HG02763 (cell line): ENCODE data around the gene HLCS.

ENCODE experiments used
- ATAC-seq: cut with Tn5 transposase; IDR thresholded peaks from one replicate; pipeline ENCODE4 v1.9.1; 2021; ENCODE audit warnings: mild to moderate bottlenecking, moderate library complexity; ENCODE audit not compliant: unreplicated experiment

Gene HLCS

DNA sequence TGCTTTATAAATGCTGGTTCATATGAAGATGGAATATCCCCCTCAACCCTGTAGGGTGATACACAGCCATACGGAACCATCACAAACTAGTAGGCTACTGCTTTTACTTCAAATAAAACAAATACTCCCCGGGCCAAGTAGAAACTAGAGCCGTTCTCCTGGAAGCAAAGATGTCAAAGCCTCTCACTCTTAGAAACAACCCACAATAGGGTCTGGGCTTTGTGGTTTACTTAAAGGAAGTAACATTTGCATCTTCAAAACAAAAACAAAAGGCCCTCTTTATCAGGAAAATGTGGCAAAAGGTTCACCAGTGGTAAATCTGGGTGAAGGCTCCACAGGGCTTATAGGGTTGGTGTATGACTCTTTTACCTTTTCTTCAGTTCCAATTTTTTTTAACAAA is 49.8 kb downstream of the HLCS start:
- ATAC-seq = no peak

DNA sequence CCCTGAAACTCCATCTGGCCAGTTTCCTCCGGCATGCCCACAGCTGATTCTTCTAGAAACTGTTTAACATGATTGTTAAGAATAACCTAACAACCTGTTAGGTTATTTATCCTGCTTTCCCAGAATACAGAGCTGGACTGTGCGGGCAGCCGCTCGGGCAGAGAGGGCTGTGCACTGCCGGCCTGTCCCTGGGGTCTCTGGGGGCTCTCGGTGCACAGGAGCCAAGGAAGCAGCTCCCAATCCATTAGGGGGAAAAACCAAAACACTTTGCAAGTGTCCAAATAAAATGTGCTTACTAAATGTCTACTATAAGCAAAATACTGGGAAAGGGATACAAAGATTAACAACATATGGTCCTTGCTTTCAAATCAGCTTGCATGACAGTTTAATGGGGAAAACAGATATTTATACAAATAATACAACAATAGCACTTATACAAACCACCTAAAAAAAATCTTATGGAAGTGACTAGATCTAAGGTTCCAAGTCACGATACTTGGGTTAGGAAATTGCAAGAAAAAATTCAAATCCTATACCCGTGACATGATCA is 50.7 kb downstream of the HLCS start:
- no peak for ATAC-seq

GRCh38 chr21:36915014-36915695 is 51.3 kb downstream of the HLCS start:
- no peak for ATAC-seq

- no peak for ATAC-seq
Measured at GRCh38 chr21:36914244-36915013, 52.0 kb downstream of the HLCS start.

- no peak for ATAC-seq
Measured at GRCh38 chr21:36913247-36914169, 53.0 kb downstream of the HLCS start.

DNA sequence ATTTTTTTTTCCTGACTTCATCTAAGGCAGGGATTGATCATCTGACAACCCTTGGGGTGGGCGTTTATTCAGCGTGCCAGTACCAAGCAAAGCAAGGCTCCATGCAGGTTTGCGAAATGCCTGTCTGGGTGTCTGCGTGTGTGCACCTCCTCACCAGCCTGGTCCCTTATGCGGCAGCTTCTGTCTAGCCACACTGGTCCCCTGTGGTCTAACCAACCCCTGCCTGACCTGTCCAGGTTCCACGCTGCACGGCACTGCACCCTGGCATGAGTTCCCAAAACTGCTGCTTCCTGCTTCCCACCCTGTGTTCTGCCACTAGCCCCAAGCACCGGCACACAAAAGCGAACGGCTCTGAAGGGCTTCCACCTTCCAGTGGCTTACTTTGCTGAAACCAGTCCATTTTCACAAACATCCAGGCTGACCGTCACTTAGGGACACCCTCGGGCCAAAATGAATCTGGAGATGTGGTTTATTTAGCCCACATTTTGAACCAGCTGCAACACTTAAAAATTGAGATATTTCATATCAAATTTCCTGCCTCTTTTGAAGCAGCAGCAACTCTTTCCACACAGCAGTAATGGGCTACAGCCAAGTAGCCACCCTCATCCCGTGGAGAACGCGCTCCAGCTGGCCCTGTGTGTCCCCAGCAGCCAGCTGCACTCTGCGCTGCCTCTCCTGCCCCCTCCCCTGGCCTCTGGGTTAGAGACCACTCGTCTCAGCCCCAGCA is 55.7 kb downstream of the HLCS start:
- ATAC-seq = no peak

GRCh38 chr21:36909901-36910561 is 56.4 kb downstream of the HLCS start:
- no peak for ATAC-seq

GRCh38 chr21:36909423-36909822 is 57.0 kb downstream of the HLCS start:
- no peak for ATAC-seq

DNA sequence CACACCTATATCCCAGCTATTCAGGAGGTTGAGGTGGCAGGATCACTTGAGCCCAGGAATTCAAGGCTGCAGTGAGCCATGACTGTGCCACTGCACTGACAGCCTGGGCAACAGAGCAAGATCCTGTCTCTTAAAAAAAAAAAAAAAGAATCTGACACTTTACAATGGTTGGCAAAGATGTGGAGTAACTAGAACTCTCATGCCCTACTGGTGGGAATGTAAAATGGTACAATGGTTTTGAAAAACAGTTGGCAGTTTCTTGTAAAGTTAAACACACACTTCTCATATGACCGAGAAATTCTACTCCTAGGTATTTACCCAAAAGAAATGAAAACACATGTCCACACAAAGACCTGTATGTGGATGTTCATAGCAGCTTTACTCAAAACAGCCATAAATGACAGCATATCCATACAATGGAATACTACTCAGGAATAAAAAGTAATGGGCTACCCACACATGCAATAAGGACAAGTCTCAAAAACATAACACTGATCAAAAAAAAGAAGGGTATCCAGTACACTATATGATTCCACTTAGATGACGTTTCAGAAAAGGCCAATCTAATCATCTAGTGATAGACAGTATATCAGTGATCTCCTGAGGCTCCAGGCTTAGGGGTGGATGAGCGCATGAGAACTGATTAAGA is 58.1 kb downstream of the HLCS start:
- ATAC-seq = no peak

GRCh38 chr21:36904093-36904666 is 62.3 kb downstream of the HLCS start:
- no peak for ATAC-seq

DNA sequence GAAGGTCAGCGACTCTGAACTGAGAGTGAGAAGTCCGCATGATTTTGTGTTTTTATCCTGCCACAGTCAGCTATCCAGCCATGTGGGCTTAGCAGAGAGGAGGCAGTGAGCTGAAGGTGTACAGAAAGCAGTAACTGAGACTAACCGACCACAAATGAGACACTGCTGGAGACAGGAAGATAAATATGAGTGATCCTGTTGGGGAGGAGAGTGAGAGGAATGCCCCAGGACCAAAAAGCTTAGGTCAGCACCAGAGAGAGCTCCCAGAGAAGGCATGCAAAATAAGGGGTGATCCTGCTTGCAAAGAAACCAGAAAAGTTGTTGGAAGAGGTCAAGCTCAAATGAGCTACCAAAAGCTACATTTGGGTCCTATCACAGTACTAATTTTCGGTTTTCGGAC is 63.7 kb downstream of the HLCS start:
- ATAC-seq = no peak

- ATAC-seq = no peak
Measured at GRCh38 chr21:36902331-36902730, 64.1 kb downstream of the HLCS start.

DNA sequence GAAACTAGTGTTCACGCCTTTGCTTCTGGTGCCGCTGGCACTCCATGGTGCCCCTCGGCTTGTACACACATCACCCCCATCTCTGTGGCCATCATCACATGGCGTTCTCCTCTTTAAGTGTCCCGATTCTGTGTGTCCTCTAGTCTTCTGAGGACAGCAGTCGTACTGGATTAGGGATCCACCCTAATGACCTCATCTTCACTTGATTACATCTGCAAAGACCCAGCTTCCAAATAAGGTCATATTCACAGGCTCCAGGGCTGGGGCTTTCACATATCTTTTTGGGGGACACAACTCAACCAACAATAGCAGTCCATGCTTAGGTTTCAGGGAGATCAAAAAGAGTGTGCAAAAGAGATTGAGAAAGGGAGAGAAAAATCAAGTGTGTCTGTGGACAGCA is 64.9 kb downstream of the HLCS start:
- no peak for ATAC-seq

DNA sequence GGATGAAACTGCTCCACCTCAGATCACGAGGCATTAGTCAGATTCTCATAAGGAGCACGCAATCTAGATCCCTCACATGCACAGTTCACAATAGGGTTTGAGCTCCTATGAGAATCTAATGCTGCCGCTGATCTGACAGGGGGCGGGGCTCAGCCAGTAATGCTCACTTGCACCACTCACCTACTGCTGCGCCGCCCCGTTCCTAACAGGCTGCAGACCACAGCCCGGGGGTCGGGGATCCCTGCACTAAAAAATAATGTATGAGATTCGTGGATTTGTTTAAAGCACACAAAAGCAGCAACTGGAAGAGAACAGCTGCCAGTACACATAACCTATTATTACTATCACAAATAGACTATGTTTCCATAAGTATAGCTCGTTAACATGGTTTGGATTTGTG is 72.9 kb downstream of the HLCS start:
- ATAC-seq = no peak

DNA sequence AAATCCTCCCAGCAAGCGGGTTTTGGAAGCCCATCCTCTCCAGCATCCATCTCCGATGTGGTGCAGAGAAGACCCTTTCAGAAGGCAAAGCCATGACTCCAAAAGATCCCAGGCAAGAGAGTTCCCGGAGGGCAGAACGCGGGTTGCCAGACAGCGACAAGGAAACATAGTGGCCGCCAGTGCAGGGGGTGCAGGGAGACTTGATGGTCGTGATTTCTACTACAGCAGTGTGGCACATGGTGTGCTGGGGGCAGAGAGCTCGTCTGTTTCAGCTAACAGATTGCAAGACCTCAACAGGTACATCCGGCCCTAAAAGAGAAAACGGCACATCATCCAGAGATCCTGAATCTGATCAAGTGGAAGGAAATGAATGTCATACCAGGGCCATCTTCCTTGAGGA is 74.3 kb downstream of the HLCS start:
- ATAC-seq = no peak

- no peak for ATAC-seq
Measured at GRCh38 chr21:36891692-36892091, 74.8 kb downstream of the HLCS start.

DNA sequence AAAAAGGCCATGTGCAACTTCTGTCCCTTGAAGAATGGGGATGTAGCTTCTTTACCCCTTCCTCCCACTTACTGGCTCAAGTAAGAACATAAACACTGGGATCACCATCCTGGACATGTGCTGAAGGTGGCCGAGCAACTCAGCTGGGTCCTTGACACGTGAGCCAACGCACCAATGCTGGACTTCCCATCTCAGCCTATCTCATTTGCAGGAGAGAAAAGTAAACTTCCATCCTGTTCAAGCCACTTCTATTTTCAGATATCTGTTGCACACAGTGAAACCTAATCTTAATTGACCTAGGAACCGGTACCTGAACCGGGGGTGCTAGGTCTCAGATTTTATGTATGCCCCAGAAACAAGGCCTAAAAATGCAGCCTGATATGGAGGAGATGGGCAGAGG is 75.3 kb downstream of the HLCS start:
- ATAC-seq = no peak

DNA sequence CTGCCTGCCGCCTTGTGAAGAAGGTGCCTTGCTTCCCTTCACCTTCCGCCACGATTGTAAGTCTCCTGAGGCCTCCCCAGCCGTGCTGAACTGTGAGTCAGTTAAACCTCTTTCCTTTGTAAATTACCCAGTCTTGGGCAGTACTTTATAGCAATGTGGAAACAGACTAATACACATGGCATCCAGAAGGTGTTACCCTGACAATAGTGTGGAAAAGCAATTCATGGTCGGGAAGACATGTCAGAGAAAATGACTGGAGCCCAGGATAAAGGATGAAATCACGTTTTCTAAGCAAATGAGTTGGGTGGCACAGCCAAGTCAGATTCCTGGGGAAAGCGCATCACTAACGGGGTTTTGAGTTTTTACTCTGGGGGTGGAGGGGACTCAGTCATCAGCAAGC is 76.4 kb downstream of the HLCS start:
- ATAC-seq = no peak

GRCh38 chr21:36889401-36889800 is 77.1 kb downstream of the HLCS start:
- no peak for ATAC-seq
